ENCODE results near the gene SCN1B. TPM values are rescaled to one million over a fixed set of nuclear protein-coding genes. Genes with fewer than 3 reads are reported as not detected.
A peak's percentile ranks its signal among the peaks of the same experiment; 100 is the strongest.

The SCN1B gene
- total RNA-seq, 1 donor from 2014 or later: 1.1 TPM

DNA sequence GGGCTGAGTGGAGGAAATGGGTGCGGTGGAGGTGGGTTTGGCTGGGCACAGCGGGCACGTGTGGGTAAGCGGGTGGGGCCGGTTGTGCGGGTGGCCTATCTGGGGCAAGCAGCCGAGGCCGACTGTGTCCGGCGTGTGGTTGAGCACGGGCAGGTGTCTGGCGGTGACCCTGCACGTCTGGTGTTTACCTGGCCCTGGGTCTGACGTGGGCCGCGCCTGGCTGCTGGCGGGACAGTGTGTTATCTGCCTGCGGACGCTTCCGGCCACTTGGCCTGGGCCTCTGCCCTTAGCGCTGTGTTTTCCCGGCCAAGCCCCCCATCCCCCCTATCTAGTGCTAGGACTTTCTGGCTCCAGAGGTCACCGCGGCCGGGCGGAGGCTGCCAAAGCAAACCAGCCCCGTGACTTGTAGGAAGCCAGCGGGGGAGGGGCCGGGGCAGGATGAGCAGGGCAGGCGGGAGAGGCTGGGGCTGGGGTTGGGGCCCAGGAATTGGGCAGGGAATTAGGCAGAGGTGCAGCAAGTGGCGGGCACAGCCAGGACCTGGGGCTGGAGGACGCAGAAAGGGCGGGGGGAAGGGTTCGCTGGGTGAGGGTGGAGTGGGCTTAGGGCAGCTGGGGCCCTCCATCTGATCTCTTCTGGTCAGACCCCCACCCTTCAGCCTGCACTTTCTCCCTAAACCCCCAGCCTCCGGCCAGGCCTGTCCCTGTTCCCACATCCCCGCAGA is 10.7 kb downstream of the SCN1B start:
- TF ChIP-seq, protein P1, sequence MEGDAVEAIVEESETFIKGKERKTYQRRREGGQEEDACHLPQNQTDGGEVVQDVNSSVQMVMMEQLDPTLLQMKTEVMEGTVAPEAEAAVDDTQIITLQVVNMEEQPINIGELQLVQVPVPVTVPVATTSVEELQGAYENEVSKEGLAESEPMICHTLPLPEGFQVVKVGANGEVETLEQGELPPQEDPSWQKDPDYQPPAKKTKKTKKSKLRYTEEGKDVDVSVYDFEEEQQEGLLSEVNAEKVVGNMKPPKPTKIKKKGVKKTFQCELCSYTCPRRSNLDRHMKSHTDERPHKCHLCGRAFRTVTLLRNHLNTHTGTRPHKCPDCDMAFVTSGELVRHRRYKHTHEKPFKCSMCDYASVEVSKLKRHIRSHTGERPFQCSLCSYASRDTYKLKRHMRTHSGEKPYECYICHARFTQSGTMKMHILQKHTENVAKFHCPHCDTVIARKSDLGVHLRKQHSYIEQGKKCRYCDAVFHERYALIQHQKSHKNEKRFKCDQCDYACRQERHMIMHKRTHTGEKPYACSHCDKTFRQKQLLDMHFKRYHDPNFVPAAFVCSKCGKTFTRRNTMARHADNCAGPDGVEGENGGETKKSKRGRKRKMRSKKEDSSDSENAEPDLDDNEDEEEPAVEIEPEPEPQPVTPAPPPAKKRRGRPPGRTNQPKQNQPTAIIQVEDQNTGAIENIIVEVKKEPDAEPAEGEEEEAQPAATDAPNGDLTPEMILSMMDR (conservative IDR thresholded peaks at IDR 0.05): no peak
- Mint-ChIP-seq H3K4me3 (peak overlapping the region; percentile 70), H3K36me3 (no peaks in the 10 kb centered on the region), H3K27me3 (no peaks in the 10 kb centered on the region), H3K27ac (peak overlapping the region; percentile 41), H3K4me1 (ENCODE audit: unreplicated experiment) (peaks cover 20% of the 10 kb centered on the region), H3K9me3 (no peaks in the 10 kb centered on the region)
- peak; percentile 74 for DNase-seq (ENCODE audit: extremely low spot score, unreplicated experiment)

DNA sequence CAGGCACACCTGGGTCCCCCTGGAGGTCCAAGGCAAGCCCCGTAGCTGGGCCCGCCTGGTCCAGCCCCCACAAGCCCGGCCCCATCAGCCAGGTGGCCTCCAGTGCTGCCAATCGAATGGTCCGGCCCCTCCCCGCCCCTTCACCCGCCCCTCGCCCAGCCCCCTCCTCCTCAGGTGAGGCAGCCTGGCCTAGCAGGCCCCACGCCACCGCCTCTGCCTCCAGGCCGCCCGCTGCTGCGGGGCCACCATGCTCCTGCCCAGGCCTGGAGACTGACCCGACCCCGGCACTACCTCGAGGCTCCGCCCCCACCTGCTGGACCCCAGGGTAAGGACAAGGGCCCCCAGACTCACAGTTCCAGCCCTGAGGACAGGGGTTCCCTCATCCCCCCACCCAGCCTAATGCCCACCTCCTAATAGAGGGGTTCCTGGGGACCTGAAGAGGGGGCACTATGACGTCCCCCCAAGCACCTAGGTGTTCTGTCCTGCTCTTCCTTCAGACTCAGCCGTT is 11.3 kb downstream of the SCN1B start, which contains the start of gene HPN:
Gene HPN (plus strand): TSS at position 174 of the 508 bp plus-strand sequence. CDS start 786 bp downstream, outside the sequence.
- TF ChIP-seq, protein P1 (conservative IDR thresholded peaks at IDR 0.05): no peak
- peaks cover 20% of the 10 kb centered on the region for H3K4me1 Mint-ChIP-seq (ENCODE audit: unreplicated experiment)
- peak within 1 kb of the TSS; percentile 58 for H3K27ac Mint-ChIP-seq
- no peak for DNase-seq (ENCODE audit: extremely low spot score, unreplicated experiment)
- no peaks in the 10 kb centered on the region for H3K9me3 Mint-ChIP-seq
- no peaks in the 10 kb centered on the region for H3K36me3 Mint-ChIP-seq
- H3K27me3 Mint-ChIP-seq: no peaks in the 10 kb centered on the region
- peak within 1 kb of the TSS; percentile 73 for H3K4me3 Mint-ChIP-seq

DNA sequence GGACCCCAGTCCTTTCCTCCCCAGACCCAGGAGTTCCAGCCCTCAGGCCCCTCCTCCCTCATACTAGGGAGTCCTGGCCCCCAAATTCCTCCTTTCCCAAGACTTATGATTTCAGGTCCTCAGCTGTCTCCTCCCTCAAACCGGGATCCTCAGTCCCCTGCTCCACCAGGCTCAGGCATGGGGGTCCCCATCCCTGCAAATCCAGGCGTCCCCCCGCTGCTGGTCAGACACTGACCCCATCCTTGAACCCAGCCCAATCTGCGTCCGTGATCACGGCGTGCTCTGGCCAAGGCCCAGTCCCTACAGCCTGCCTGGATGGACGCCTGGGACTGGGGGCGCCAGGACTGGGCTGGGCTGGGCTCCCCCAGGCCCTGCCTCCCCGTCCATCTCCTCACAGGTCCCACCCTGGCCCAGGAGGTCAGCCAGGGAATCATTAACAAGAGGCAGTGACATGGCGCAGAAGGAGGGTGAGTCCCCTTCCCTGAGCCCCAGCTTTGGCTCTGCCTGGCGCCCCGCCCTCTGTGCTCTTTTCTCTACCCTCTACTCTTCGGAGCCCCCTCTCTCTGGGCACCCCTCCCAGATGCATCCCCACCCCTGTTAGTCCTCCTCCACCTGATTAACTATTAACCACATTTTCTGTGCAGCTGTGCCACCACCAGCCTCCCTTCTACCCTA is 11.9 kb downstream of the SCN1B start:
- H3K4me3 Mint-ChIP-seq: peak overlapping the region; percentile 73
- H3K36me3 Mint-ChIP-seq: no peaks in the 10 kb centered on the region
- peak overlapping the region; percentile 58 for H3K27ac Mint-ChIP-seq
- TF ChIP-seq, protein P1 (conservative IDR thresholded peaks at IDR 0.05): no peak
- peaks cover 20% of the 10 kb centered on the region for H3K4me1 Mint-ChIP-seq (ENCODE audit: unreplicated experiment)
- H3K27me3 Mint-ChIP-seq: no peaks in the 10 kb centered on the region
- H3K9me3 Mint-ChIP-seq: no peaks in the 10 kb centered on the region
- no peak for DNase-seq (ENCODE audit: extremely low spot score, unreplicated experiment)

DNA sequence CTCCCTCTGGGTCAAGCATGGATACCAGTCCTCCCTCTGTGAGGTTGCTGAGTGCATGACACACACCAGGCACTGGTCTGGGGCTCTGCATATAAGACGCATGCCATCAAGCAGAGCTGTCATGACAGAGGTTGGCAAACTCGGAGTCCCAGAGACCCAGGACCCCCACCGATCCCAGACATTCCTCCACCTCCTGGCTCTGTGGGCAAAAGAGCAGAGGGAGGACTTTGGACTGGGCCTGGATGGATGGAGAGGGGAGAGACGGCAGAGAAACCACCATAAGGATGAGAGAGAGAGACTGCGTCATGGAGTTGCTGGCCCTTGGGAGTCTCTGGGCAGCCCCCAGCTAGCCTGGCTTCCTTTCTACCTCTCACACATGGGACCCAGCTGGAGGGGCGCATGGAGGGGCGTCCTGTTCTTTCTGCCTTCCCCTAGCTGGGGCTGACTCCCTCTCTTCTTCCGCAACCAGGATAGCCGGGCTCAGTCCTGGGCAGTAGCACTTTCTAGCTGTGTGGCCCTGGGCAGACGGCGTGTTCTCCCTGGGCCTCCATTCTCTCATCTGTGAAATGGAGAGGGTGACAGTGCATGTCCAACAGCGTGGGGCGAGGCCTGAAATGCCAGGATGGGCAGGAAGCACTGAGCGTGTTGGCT is 12.8 kb downstream of the SCN1B start:
- peaks cover 24% of the 10 kb centered on the region for H3K4me1 Mint-ChIP-seq (ENCODE audit: unreplicated experiment)
- peak overlapping the region; percentile 68 for H3K4me3 Mint-ChIP-seq
- TF ChIP-seq, protein P1 (conservative IDR thresholded peaks at IDR 0.05): no peak
- H3K36me3 Mint-ChIP-seq: no peaks in the 10 kb centered on the region
- peak overlapping the region; percentile 58 for H3K27ac Mint-ChIP-seq
- no peaks in the 10 kb centered on the region for H3K9me3 Mint-ChIP-seq
- H3K27me3 Mint-ChIP-seq: no peaks in the 10 kb centered on the region
- no peak for DNase-seq (ENCODE audit: extremely low spot score, unreplicated experiment)

DNA sequence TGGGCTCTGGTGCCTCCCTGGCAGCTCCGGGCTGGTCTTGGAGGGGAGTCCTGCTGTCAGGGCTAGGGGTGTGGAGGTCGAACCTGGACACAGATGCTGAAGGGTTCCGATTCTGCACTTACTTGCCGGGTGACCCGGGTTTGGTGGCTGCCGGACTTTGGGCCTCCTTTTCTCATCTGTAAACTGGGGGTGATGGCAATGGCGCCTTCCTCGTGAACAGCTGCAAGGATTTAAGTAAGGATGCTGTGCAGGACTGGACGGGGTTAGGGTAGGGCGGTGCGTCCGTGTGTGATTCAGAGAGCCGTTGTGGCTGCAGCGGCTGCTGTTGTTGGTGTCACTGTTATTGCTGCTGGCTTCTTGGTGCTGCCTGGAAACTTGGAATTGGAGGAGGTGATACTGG is 13.6 kb downstream of the SCN1B start:
- Mint-ChIP-seq H3K4me3 (no peak overlapping the region), H3K9me3 (no peaks in the 10 kb centered on the region), H3K4me1 (ENCODE audit: unreplicated experiment) (peaks cover 23% of the 10 kb centered on the region), H3K36me3 (no peaks in the 10 kb centered on the region), H3K27ac (peak overlapping the region; percentile 46), H3K27me3 (no peaks in the 10 kb centered on the region)
- TF ChIP-seq, protein P1 (conservative IDR thresholded peaks at IDR 0.05): no peak
- no peak for DNase-seq (ENCODE audit: extremely low spot score, unreplicated experiment)

Measured in type B pancreatic cell (in vitro differentiated cells).